ENCODE data around the gene HBQ1. TPM values are rescaled to one million over a fixed set of nuclear protein-coding genes. Genes with fewer than 3 reads are reported as not detected.

The HBQ1 gene
- total and polyA plus RNA-seq, 2 of the 4 experiments (the other 2 are of a cell fraction) = 0.92 TPM; not detected in 1

- ChIA-PET POLR2A (ENCODE audit: unreplicated experiment) (no interaction called here), CTCF (no interaction called here)
- Histone ChIP-seq H3K18ac (ENCODE audit: low read depth, low read length) (no peak overlapping the region), H2BK120ac (ENCODE audit: low read depth, low read length) (no peak overlapping the region), H4K5ac (ENCODE audit: low read depth, low read length) (no peak overlapping the region), H3K4me1 (ENCODE audit: control insufficient read depth, insufficient read depth, low read length) (no peaks in the 10 kb centered on the region; the same call in 1 of the 2 replicates), H3K14ac (replicated peaks; ENCODE audit: low read depth, low read length) (no peak overlapping the region), H3K79me1 (ENCODE audit: low read depth in 1 of 2, low read length in 2 of 2) (no peaks in the 10 kb centered on the region), H3K4me2 (ENCODE audit: low read depth, low read length) (peak overlapping the region; percentile 67), H4K20me1 (ENCODE audit: insufficient read depth, low read length) (peaks cover 5% of the 10 kb centered on the region), H2AFZ (replicated peaks; ENCODE audit: low read length, poor library complexity) (peak overlapping the region; percentile 51), H3K9me3 (ENCODE audit: control insufficient read depth, insufficient read depth, low read length) (no peaks in the 10 kb centered on the region; the same call in none of the 2 replicates), H2BK5ac (ENCODE audit: low read depth, low read length, poor library complexity, severe bottlenecking) (no peak overlapping the region), H2BK20ac (ENCODE audit: low read depth, low read length) (no peak overlapping the region), H4K8ac (ENCODE audit: low read depth in 2 of 2, low read length in 2 of 2) (no peak overlapping the region), H3K36me3 (ENCODE audit: control insufficient read depth, insufficient read depth, low read length) (no peaks in the 10 kb centered on the region), H3K23ac (ENCODE audit: low read depth, low read length) (no peak overlapping the region), H3K9ac (ENCODE audit: low read depth, low read length) (no peak overlapping the region), H3K4ac (ENCODE audit: low read depth, low read length) (no peak overlapping the region), H2AK9ac (replicated peaks; ENCODE audit: low read depth, low read length, poor library complexity) (no peak overlapping the region), H2AK5ac (ENCODE audit: low read depth, low read length) (no peak overlapping the region), H2BK15ac (ENCODE audit: low read depth, low read length) (no peak overlapping the region), H3K27me3 (ENCODE audit: control insufficient read depth, insufficient read depth, low read length) (peaks cover 57% of the 10 kb centered on the region), H4K91ac (ENCODE audit: insufficient read depth, low read depth, low read length) (no peak overlapping the region), H3K9me1 (ENCODE audit: insufficient read depth, low read length) (0 out of 2 replicates have a peak, but pooled peaks cover 4% of the 10 kb centered on the region), H3K27ac (ENCODE audit: insufficient read depth, low read length) (no peak overlapping the region), H3K56ac (ENCODE audit: extremely low read depth, insufficient read depth, low read length) (no peak overlapping the region), H3K4me3 (ENCODE audit: insufficient read depth, low read depth, low read length) (no peak overlapping the region)
- WGBS, 2 experiments (ENCODE audit: extremely low coverage in 2 of 2, insufficient read length in 1 of 2) = 0% methylated on average over 4 of the region's 77 CpGs; no CpG with 5 or more reads in 1 of the 2 experiments
- in situ Hi-C loops (cut with MboI; ENCODE audit: low sequenced_read_pairs) (no loop called here), intact Hi-C loops (cut with micrococcal nuclease) (no loop called here), dilution Hi-C loops (cut with HindIII; ENCODE audit: low sequenced_read_pairs, unreplicated experiment) (no loop called here)
- peak; percentile 63; the same call in 1 of the 2 replicates for ATAC-seq (ENCODE audit: low read depth)
- DNase-seq = no peak
- no peak for TF ChIP-seq CEBPB (IDR thresholded peaks at IDR 0.05; ENCODE audit: low read depth, low read length)
- TF ChIP-seq RCOR1 (IDR thresholded peaks at IDR 0.05; ENCODE audit: insufficient replicate concordance, low read length) = no peak
- no peak for TF ChIP-seq ELK1 (IDR thresholded peaks at IDR 0.05; ENCODE audit: borderline replicate concordance, low read depth, low read length)
- TF ChIP-seq, protein P1, sequence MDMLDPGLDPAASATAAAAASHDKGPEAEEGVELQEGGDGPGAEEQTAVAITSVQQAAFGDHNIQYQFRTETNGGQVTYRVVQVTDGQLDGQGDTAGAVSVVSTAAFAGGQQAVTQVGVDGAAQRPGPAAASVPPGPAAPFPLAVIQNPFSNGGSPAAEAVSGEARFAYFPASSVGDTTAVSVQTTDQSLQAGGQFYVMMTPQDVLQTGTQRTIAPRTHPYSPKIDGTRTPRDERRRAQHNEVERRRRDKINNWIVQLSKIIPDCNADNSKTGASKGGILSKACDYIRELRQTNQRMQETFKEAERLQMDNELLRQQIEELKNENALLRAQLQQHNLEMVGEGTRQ (IDR thresholded peaks at IDR 0.05; ENCODE audit: low read depth, low read length) = no peak
- no peak for TF ChIP-seq CHD1 (IDR thresholded peaks at IDR 0.05; ENCODE audit: low read depth, low read length)
- TF ChIP-seq MXI1 (IDR thresholded peaks at IDR 0.05; ENCODE audit: borderline replicate concordance, low read depth, low read length) = no peak
- no peak for TF ChIP-seq RFX5 (IDR thresholded peaks at IDR 0.05; ENCODE audit: low read depth, low read length)
- TF ChIP-seq RAD21 (IDR thresholded peaks at IDR 0.05; ENCODE audit: low read length) = no peak
- TF ChIP-seq SMC3 (IDR thresholded peaks at IDR 0.05; ENCODE audit: low read depth, low read length) = no peak
- no peak for TF ChIP-seq POLR2A (IDR thresholded peaks at IDR 0.05; ENCODE audit: low read depth, low read length)
- no peak for TF ChIP-seq CTCF (conservative IDR thresholded peaks at IDR 0.05; ENCODE audit: low read depth, low read length)
- no peak for TF ChIP-seq MAZ (IDR thresholded peaks at IDR 0.05; ENCODE audit: borderline replicate concordance, low read depth, low read length)
- TF ChIP-seq FOS (IDR thresholded peaks at IDR 0.05; ENCODE audit: low read depth, low read length) = no peak
- TF ChIP-seq BHLHE40 (IDR thresholded peaks at IDR 0.05; ENCODE audit: low read depth, low read length) = no peak
- no peak for TF ChIP-seq MAFK (IDR thresholded peaks at IDR 0.05; ENCODE audit: low read depth, low read length)
- no TSS peak for BruUV-seq (replicated peaks)
Observed at GRCh38 chr16:164827-165538, 15.3 kb upstream of the HBQ1 start.

All from IMR-90 (cell line).